Keratinocyte (primary cell): ENCODE measurements around the gene GSTM2. TPM values are rescaled to one million over a fixed set of nuclear protein-coding genes. Genes with fewer than 3 reads are reported as not detected.

ENCODE experiments used
- DNase-seq: peaks from one replicate; pipeline ENCODE4 v3.0.0-alpha.2; 2011; ENCODE audit warnings: low read depth, missing footprints, low spot score
- FAIRE-seq: peaks from 2 replicates; lab custom pipeline; 2011; peaks lifted over from hg19 to GRCh38; lab: Jason Lieb, UNC
- H2AFZ ChIP-seq: 2 replicates; pipeline ENCODE4 v1.6.0; 2012; ENCODE audit warnings: low read length, control low read depth, inconsistent platforms; ENCODE audit not compliant: control insufficient read depth
- H3K27ac ChIP-seq: 2 replicates; pipeline ENCODE4 v1.5.1; 2011; ENCODE audit warnings: low read length; ENCODE audit not compliant: control insufficient read depth, insufficient read depth
- H3K27me3 ChIP-seq: 3 replicates; pipeline ENCODE4 v1.6.0; 2011; ENCODE audit warnings: low read length; ENCODE audit not compliant: control insufficient read depth, insufficient read depth; ENCODE audit errors: extremely low read depth
- H3K36me3 ChIP-seq, 2 experiments: 2 replicates in 1 of 2; 3 replicates in 1 of 2; pipeline ENCODE4 v1.5.1; 2011; ENCODE audit warnings: low read length in 2 of 2, mild to moderate bottlenecking in 1 of 2; ENCODE audit not compliant: control insufficient read depth in 2 of 2, insufficient read depth in 2 of 2; ENCODE audit errors: extremely low read depth in 1 of 2
- H3K4me1 ChIP-seq: 3 replicates; pipeline ENCODE4 v1.5.1; 2011; ENCODE audit warnings: low read length; ENCODE audit not compliant: control insufficient read depth, insufficient read depth; ENCODE audit errors: extremely low read depth
- H3K4me2 ChIP-seq: 3 replicates; pipeline ENCODE4 v1.6.0; 2011; ENCODE audit warnings: low read depth, low read length; ENCODE audit not compliant: control insufficient read depth, insufficient read depth; ENCODE audit errors: extremely low read depth
- H3K4me3 ChIP-seq, 3 experiments: fragments of 200-600 bp in 1 of 3; sonication (generic) in 1 of 3; 2 replicates in 2 of 3; 3 replicates in 1 of 3; pipeline ENCODE4 v1.5.1; 2011 to 2016; ENCODE audit warnings: low read length in 3 of 3, mild to moderate bottlenecking in 3 of 3, control low read depth in 2 of 3, inconsistent platforms in 1 of 3, low read depth in 1 of 3, mixed read lengths in 1 of 3, mixed run types in 1 of 3, moderate library complexity in 1 of 3; ENCODE audit not compliant: control insufficient read depth in 2 of 3, insufficient read depth in 2 of 3; ENCODE audit errors: extremely low read depth in 1 of 3
- H3K79me2 ChIP-seq: 2 replicates; pipeline ENCODE4 v1.6.0; 2012; ENCODE audit warnings: low read length; ENCODE audit not compliant: control insufficient read depth, insufficient read depth
- H3K9ac ChIP-seq: 3 replicates; pipeline ENCODE4 v1.6.0; 2011; ENCODE audit warnings: low read length; ENCODE audit not compliant: control insufficient read depth, insufficient read depth; ENCODE audit errors: extremely low read depth
- H3K9me1 ChIP-seq: 3 replicates; pipeline ENCODE4 v1.6.0; 2011; ENCODE audit warnings: low read length; ENCODE audit not compliant: control insufficient read depth, insufficient read depth; ENCODE audit errors: extremely low read depth
- H3K9me3 ChIP-seq: 2 replicates; pipeline ENCODE4 v1.5.1; 2012; ENCODE audit warnings: low read depth, low read length; ENCODE audit not compliant: control insufficient read depth
- H4K20me1 ChIP-seq: 3 replicates; pipeline ENCODE4 v1.6.0; 2011; ENCODE audit warnings: low read length; ENCODE audit not compliant: control insufficient read depth, insufficient read depth; ENCODE audit errors: extremely low read depth
- CTCF ChIP-seq, 3 experiments: IDR thresholded peaks in 1 of 3; conservative IDR thresholded peaks in 1 of 3; optimal IDR thresholded peaks in 1 of 3; 2 replicates in 2 of 3; 3 replicates in 1 of 3; pipeline versions ENCODE3 to v1.5.1; 2011; ENCODE audit warnings: low read length in 3 of 3, mild to moderate bottlenecking in 3 of 3, moderate library complexity in 2 of 3, control low read depth in 1 of 3, inconsistent platforms in 1 of 3; ENCODE audit not compliant: insufficient read depth in 2 of 3; ENCODE audit errors: extremely low read depth in 1 of 3
- EZH2 ChIP-seq: IDR thresholded peaks from one replicate; pipeline ENCODE4 v1.6.1; 2012; ENCODE audit warnings: inconsistent platforms, mild to moderate bottlenecking, low read length, moderate library complexity
- dilution Hi-C: fragments of 300-500 bp; cut with MboI; formaldehyde crosslinking; loops from one replicate; pipeline ENCODE4 v1.7.0; 2020; ENCODE audit warnings: low sequenced_read_pairs; ENCODE audit not compliant: extremely low pct_ligation_motif_present
- polyA plus RNA-seq, 5 experiments: library from polyadenylated mRNA; depleted of rRNA in 3 of 5; stranded (reverse) in 3 of 5; stranded (forward) in 1 of 5; unstranded in 1 of 5; fragments of >200 nt; gene quantifications; 1 replicate in 1 of 5; 2 replicates in 3 of 5; 3 replicates in 1 of 5; pipeline versions ENCODE4 v1.2.1 to v1.2.3, GENCODE V29; 2011 to 2012; ENCODE audit warnings: missing spikeins in 2 of 5, low read depth in 1 of 5, low replicate concordance in 1 of 5

Gene GSTM2
- polyA plus RNA-seq, 1 donor (not counting 4 experiments of a cell fraction or from before 2014, with no cell fraction given): 11.1 TPM

- H3K36me3 ChIP-seq: no peaks in the 10 kb centered on the region
- no peak overlapping the region for H3K27ac ChIP-seq
- H3K9me3 ChIP-seq: no peaks in the 10 kb centered on the region
- no peak overlapping the region for H3K4me3 ChIP-seq
- dilution Hi-C loops: no loop called here
- no peak overlapping the region for H3K4me2 ChIP-seq
- H2AFZ ChIP-seq: no peak overlapping the region
- no peak overlapping the region for H3K9ac ChIP-seq
- TF ChIP-seq EZH2 (no peak), CTCF (optimal IDR thresholded peaks at IDR 0.05 in 1 of 3, IDR thresholded peaks at IDR 0.05 in 1 of 3, conservative IDR thresholded peaks at IDR 0.05 in 1 of 3; ENCODE audit: extremely low read depth in 1 of 3, insufficient read depth in 2 of 3, low read length in 3 of 3) (no peak)
- H3K9me1 ChIP-seq: no peaks in the 10 kb centered on the region
- H3K79me2 ChIP-seq: no peaks in the 10 kb centered on the region
- DNase-seq (no peak), FAIRE-seq (no peak)
- H3K4me1 ChIP-seq: no peaks in the 10 kb centered on the region
- H3K27me3 ChIP-seq: no peaks in the 10 kb centered on the region
- H4K20me1 ChIP-seq: no peaks in the 10 kb centered on the region
Observed at GRCh38 chr1:109641078-109641740, 26.6 kb upstream of the GSTM2 start.

- Histone ChIP-seq H3K27me3 (no peaks in the 10 kb centered on the region), H3K9me1 (no peaks in the 10 kb centered on the region), H3K36me3 (no peaks in the 10 kb centered on the region), H2AFZ (no peak overlapping the region), H3K4me3 (no peak overlapping the region), H3K9ac (no peak overlapping the region), H3K27ac (no peak overlapping the region), H3K9me3 (no peaks in the 10 kb centered on the region), H3K4me1 (no peaks in the 10 kb centered on the region), H3K4me2 (no peak overlapping the region), H3K79me2 (no peaks in the 10 kb centered on the region), H4K20me1 (no peaks in the 10 kb centered on the region)
- no peak for DNase-seq
- dilution Hi-C loops: no loop called here
- no peak for FAIRE-seq
- TF ChIP-seq CTCF (optimal IDR thresholded peaks at IDR 0.05 in 1 of 3, IDR thresholded peaks at IDR 0.05 in 1 of 3, conservative IDR thresholded peaks at IDR 0.05 in 1 of 3; ENCODE audit: extremely low read depth in 1 of 3, insufficient read depth in 2 of 3, low read length in 3 of 3): no peak
- TF ChIP-seq EZH2: no peak
Observed at GRCh38 chr1:109641861-109642260, 26.0 kb upstream of the GSTM2 start.
